B cell (primary cell): ENCODE results near the gene BMAL1.

Source experiments
- EZH2 ChIP-seq: IDR thresholded peaks from 2 replicates; pipeline ENCODE4 v1.6.1; 2012; ENCODE audit warnings: borderline replicate concordance, low read depth, mild to moderate bottlenecking, moderate library complexity, low read length; ENCODE audit not compliant: insufficient read depth, poor library complexity, severe bottlenecking
- TF ChIP-seq, protein P1 (sequence below): fragments of 200-600 bp; IDR thresholded peaks from one replicate; pipeline ENCODE4 v1.8.0; 2022; ENCODE audit warnings: antibody characterized with exemption, mild to moderate bottlenecking

DNA sequence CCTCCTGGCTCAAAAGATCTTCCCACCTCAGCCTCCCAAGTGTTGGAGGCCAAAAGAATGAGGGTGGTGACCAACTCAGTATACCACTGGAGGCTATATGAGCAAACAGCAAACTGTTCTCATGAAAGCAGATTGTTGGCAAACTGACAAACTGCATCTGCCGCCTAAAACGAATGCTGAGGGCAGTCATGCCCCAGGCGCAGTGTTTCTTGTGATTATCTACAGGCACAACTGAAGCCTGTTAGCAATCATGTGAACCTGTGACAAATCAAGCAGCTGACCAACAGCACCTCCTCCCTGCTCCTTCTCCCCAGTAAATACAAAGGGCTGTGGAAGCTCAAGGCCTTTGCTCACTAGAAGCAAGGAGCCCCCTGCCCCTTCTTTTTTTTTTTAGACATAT, 137.6 kb downstream of the BMAL1 start:
- TF ChIP-seq, protein P1, sequence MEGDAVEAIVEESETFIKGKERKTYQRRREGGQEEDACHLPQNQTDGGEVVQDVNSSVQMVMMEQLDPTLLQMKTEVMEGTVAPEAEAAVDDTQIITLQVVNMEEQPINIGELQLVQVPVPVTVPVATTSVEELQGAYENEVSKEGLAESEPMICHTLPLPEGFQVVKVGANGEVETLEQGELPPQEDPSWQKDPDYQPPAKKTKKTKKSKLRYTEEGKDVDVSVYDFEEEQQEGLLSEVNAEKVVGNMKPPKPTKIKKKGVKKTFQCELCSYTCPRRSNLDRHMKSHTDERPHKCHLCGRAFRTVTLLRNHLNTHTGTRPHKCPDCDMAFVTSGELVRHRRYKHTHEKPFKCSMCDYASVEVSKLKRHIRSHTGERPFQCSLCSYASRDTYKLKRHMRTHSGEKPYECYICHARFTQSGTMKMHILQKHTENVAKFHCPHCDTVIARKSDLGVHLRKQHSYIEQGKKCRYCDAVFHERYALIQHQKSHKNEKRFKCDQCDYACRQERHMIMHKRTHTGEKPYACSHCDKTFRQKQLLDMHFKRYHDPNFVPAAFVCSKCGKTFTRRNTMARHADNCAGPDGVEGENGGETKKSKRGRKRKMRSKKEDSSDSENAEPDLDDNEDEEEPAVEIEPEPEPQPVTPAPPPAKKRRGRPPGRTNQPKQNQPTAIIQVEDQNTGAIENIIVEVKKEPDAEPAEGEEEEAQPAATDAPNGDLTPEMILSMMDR = no peak
- TF ChIP-seq EZH2 = no peak
